ENCODE data around the gene EXOC3. TPM values are rescaled to one million over a fixed set of nuclear protein-coding genes. Genes with fewer than 3 reads are reported as not detected.

Gene EXOC3
- total RNA-seq, 1 experiment from 2014 or later = 52.4 TPM

GRCh38 chr5:428219-428618, 14.8 kb upstream of the EXOC3 start:
- Histone ChIP-seq H3K79me2 (ENCODE audit: insufficient read depth, low read length) (no peaks in the 10 kb centered on the region), H3K9ac (ENCODE audit: low read length) (no peak overlapping the region), H3K27ac (ENCODE audit: low read depth, low read length) (no peak overlapping the region), H3K9me2 (ENCODE audit: insufficient read depth) (no peaks in the 10 kb centered on the region), H3K4me3 (replicated peaks in 1 of 2; ENCODE audit: low read depth in 1 of 2, low read length in 2 of 2) (no peak overlapping the region), H2AFZ (ENCODE audit: low read depth, low read length, poor library complexity, severe bottlenecking) (no peak overlapping the region), H3K36me3 (ENCODE audit: control insufficient read depth in 1 of 2, insufficient read depth in 2 of 2, low read length in 2 of 2) (no peaks in the 10 kb centered on the region), H4K20me1 (ENCODE audit: insufficient read depth) (no peaks in the 10 kb centered on the region), H3K27me3 (ENCODE audit: insufficient read depth, low read length) (no peaks in the 10 kb centered on the region), H3K4me1 (ENCODE audit: control insufficient read depth in 1 of 2, insufficient read depth in 2 of 2, low read length in 2 of 2) (peaks cover 0 to 23% of the 10 kb centered on the region in 2 experiments; a peak in 3 of 4 replicates), H3K9me3 (ENCODE audit: control insufficient read depth in 1 of 2, insufficient read depth in 1 of 2, low read depth in 1 of 2, low read length in 2 of 2) (no peaks in the 10 kb centered on the region), H3K4me2 (ENCODE audit: low read length) (no peak overlapping the region)
- no peak for TF ChIP-seq EGR1 (IDR thresholded peaks at IDR 0.05; ENCODE audit: low read depth)
- TF ChIP-seq EZH2phosphoT487 (IDR thresholded peaks at IDR 0.05; ENCODE audit: borderline replicate concordance) = no peak
- TF ChIP-seq REST (IDR thresholded peaks at IDR 0.05; ENCODE audit: low read depth) = no peak
- no peak for TF ChIP-seq POLR2AphosphoS5 (IDR thresholded peaks at IDR 0.05; ENCODE audit: low read depth, low read length)
- TF ChIP-seq YY1 (IDR thresholded peaks at IDR 0.05; ENCODE audit: extremely low read depth, insufficient replicate concordance, low read depth, low read length) = no peak
- TF ChIP-seq ZNF274 (IDR thresholded peaks at IDR 0.05; ENCODE audit: low read depth, low read length) = no peak
- no peak for TF ChIP-seq TCF7L2 (IDR thresholded peaks at IDR 0.05; ENCODE audit: borderline replicate concordance, extremely low read depth, insufficient read depth, insufficient read length)
- TF ChIP-seq, protein P1, sequence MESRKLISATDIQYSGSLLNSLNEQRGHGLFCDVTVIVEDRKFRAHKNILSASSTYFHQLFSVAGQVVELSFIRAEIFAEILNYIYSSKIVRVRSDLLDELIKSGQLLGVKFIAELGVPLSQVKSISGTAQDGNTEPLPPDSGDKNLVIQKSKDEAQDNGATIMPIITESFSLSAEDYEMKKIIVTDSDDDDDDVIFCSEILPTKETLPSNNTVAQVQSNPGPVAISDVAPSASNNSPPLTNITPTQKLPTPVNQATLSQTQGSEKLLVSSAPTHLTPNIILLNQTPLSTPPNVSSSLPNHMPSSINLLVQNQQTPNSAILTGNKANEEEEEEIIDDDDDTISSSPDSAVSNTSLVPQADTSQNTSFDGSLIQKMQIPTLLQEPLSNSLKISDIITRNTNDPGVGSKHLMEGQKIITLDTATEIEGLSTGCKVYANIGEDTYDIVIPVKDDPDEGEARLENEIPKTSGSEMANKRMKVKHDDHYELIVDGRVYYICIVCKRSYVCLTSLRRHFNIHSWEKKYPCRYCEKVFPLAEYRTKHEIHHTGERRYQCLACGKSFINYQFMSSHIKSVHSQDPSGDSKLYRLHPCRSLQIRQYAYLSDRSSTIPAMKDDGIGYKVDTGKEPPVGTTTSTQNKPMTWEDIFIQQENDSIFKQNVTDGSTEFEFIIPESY (IDR thresholded peaks at IDR 0.05; ENCODE audit: extremely low read depth, insufficient replicate concordance, low read length) = no peak
- TF ChIP-seq ZFX (IDR thresholded peaks at IDR 0.05) = no peak
- no peak for TF ChIP-seq ELF1 (IDR thresholded peaks at IDR 0.05; ENCODE audit: borderline replicate concordance, low read depth)
- TF ChIP-seq MAX (IDR thresholded peaks at IDR 0.05) = no peak
- no peak for TF ChIP-seq SRF (IDR thresholded peaks at IDR 0.05; ENCODE audit: low read depth)
- TF ChIP-seq ATF3 (IDR thresholded peaks at IDR 0.05) = no peak
- no peak for TF ChIP-seq EZH2 (IDR thresholded peaks at IDR 0.05)
- TF ChIP-seq CBX3 (IDR thresholded peaks at IDR 0.05; ENCODE audit: low read depth) = no peak
- no peak for TF ChIP-seq FOSL1 (IDR thresholded peaks at IDR 0.05; ENCODE audit: low read depth)
- no peak for TF ChIP-seq RAD21 (IDR thresholded peaks at IDR 0.05; ENCODE audit: low read depth)
- no peak for TF ChIP-seq JUND (IDR thresholded peaks at IDR 0.05)
- ChIA-PET CTCF (interaction anchor here (1.3 to 6.4 kb wide), 2 partner anchors 19 to 111 kb away, joined by 4 to 42 read pairs; no protein-coding TSS in a partner anchor), RAD21 (ENCODE audit: low non-redundant PET in 1 of 2, low total read pairs in 2 of 2, uncharacterized antibody in 2 of 2, unreplicated experiment in 2 of 2) (interaction anchor here in 1 of 2 experiments (2.0 kb wide), 1 partner anchor 111 kb away, joined by 4 read pairs; no protein-coding TSS in a partner anchor), POLR2A (no interaction called here)
- BruUV-seq (replicated peaks) = no TSS peak
- ATAC-seq (no peak), DNase-seq (ENCODE audit: low read depth, low spot score) (no peak)
- intact Hi-C loops (cut with micrococcal nuclease) = no loop called here
